GM19372 (cell line): Measurements from ENCODE around the gene BTN2A1.
A peak's percentile ranks its signal among the peaks of the same experiment; 100 is the strongest.

Source experiments
- ATAC-seq: cut with Tn5 transposase; IDR thresholded peaks from one replicate; pipeline ENCODE4 v1.9.1; 2021; ENCODE audit warnings: mild to moderate bottlenecking, low read depth, moderate library complexity; ENCODE audit not compliant: unreplicated experiment

Gene BTN2A1

DNA sequence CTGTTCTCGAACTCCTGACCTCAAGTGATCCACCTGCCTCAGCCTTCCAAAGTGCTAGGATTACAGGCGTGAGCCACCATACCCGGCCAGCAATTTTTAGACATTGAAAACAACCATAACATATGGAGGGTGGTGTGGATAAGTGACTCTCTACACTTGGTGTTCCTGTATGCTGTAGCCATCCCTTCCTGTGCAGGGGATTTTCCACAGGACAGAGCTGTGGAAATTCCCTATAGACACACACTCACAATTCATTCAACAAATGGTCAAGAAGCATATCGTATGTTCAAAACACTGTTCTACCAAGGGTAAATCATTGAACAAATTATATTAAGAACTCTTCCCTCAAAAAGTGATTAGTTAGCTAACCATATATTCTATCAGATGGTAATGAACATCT is 6.3 kb downstream of the BTN2A1 start:
- ATAC-seq = no peak

DNA sequence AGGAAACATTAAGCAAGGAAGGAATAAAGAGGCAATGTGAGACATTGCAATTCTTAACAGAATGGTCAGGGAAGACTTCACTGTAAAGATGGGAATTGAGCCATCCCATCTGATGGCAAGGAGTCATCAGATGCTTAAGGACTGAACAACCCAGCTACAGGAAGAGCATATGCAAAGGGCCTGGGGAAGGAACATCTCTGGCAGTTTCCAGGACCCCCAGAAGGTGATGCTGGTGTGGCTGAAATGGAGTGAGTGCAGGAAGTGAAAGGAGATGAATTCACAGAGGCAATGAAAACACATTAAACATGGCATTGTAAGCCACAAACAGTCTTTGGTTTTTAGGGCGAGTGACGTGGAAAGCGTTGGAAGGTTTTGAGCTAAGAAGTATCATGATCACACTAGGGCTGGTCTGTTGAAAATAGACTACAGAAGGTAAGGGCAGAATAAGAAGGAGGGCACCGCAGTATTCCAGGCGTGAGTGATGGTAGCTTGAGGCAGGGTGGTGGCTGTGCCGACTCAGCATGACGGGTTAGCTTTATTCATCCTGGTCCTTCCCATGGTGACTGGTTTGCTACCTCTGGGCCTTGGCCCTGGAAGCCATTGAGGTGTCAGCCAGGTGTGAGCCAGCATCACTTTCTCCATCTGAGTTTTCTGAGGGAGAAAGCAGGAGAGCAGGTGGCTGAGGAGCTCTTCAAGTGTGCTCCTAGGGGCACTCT is 6.8 kb downstream of the BTN2A1 start:
- no peak for ATAC-seq

DNA sequence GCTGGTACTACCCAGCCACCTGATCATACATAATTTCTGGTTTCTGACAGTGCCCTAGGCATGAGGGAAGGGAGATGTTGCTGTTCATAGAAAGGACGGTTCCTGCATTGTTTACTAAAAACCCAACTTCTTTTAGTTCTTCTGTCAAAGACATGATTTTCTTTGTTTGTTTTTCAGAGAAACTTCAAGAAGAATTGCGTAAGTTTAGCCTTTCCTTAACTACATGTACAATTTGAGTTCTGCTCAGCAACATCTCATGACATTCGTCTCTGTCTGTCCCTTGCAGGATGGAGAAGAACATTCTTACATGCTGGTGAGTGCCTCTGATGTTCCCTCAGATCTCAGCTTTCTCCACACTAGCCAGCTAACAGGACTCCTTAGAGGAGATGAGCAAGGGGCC is 8.0 kb downstream of the BTN2A1 start:
- no peak for ATAC-seq

DNA sequence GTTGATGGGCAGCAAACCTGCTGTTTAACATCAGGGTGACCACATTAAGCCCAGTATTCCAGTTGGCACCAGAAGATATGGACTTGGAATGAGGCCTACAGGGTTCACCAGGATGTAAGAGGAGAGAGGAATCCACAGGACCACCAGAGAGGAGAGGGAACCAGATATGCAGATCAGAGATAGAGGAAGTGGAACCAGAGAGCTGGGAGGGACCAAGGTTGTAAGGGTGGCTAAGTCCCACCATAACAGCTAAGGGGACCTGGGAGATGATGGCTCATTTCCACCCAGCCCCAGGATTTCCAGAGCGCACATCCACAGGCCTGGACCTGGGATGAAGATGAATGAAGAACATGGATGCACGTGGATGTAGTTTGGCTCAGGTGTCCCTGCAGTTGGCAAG is 11.1 kb downstream of the BTN2A1 start:
- ATAC-seq = no peak

DNA sequence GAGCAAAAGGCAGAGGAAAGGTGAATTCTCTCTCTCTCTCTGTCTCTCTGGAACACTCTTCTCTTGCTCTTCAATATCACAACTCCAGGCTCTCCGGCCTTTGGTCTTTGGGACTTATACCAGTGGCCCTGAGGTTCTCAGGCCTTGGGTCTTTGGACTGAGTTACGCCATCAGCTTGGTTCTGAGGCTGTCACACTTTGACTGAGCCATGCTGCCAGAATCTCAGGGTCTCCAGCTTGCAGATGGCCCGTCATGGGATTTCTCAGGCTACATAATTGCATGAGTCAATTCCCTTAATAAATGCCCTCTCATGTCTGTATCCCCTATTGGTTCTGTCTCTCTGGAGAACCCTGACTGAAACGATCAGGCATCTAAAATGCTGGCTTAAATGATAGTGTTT is 12.9 kb downstream of the BTN2A1 start:
- no peak for ATAC-seq

DNA sequence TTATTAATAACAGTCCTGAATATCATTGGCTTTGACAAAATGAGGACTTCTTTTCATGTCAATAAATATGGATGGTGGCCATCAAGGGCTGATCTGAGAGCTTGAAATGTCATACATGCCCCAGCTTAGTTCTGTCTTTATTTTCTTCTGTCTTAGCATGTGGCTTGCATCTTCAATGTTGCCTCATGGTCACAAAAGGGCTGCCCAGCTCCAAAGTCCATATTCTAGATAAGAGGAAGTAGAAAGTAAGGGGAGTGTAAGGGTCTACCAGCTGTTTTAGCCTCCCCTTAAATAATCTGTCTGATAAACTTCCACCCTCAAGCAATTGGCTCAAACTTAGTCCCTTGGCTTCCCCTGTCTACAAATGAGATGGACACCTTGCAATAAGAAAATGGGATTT is 14.2 kb downstream of the BTN2A1 start:
- no peak for ATAC-seq

DNA sequence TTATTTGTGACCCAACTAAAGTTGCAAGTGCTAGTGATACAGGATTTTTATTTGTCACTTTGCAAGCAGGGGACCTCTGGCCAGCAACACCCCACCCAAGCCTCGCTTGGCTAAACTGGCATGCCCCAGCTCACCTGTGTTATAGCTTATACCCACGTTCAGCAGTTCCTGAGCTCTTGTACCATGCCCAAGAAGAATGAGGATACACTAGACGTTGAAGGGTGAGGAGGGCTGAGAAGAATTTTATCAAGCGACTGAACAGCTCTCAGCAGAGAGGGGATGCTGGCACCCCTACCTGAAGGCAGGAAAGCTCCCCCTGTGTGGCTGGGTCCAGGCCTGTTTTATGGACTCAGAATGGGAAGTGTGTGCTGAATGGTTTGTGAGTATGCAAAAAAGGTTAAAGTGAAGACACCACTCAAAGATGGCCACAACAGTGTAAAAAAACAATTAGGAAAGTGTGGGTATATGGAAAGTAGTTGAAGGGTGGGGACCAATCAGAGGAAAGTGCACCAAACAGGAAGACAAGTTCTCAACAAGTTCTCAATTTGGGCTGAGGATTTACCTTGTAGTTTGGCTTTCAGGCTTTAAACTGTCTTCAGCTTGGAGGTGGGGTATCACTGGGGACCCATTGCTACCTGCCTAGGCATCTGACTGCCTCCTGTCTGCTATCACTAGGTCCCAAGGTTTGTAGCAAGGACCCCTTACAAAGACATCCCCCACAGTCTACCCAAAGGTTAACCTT is 15.0 kb downstream of the BTN2A1 start:
- no peak for ATAC-seq

DNA sequence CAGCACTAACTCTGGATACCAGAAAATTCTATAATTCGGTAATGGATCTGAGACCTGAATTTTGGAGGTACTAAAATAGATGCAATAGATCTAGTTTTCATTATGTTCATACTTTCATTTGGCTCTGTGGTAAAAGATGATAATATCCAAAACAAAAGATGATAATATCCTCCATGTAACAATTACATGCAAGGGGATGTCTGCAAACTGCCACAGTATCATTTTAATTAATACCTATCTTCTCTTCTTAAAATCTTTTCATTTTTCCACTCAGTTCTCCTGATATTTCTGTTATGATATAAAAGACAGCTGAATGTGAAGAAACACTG is 15.6 kb downstream of the BTN2A1 start:
- no peak for ATAC-seq

DNA sequence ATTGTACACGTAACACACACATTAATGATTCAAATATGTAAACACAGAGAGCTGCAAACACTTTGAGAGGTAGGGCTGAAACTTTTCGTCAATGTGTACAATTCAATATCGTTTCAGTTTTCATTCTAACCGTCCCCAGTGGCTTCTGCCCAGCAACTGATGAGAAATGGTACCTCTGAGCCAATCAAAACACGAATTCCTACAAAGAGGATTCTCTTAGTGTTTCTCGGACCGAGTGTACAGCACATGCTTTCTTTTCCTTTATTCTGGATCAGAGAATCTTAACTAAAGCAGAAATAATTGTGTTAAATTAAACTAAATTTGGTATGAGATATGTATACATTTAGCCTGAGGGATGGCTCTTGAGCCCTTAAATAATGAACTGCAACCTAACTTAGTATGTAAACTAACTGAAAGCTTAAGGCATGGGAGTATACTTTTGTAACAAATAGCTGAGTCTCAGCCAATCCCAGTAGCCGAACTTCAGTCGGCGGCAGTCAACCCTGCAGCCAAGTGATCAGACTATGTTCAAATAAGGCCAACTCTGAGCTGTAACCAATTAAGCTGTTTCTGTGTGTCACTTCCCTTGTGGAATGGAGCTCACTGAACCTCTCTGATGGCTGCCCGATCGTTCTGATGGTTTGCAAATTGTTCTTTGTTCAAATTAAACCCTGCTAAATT is 16.1 kb downstream of the BTN2A1 start:
- peak; percentile 83 for ATAC-seq

DNA sequence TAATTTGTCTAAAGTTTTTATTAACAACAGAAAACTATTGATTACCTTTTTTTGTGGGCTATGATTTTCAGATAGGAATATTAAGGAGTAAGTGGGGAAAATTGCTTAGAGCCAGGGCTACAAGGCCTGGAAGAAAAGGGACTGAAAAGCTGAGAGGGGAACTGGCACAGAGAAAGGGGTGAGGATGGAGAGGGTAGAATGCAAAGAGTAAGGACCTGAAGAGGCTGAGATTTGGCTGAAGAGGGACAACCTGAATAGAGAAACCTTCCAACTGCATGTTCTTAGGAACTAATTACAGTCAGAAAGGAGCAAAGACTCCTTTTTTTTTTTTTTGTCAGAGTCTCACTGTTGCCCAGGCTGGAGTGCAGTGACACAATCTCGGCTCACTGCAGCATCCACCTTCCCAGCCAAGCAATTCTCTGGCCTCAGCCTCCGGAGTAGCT is 16.7 kb downstream of the BTN2A1 start:
- ATAC-seq = no peak

DNA sequence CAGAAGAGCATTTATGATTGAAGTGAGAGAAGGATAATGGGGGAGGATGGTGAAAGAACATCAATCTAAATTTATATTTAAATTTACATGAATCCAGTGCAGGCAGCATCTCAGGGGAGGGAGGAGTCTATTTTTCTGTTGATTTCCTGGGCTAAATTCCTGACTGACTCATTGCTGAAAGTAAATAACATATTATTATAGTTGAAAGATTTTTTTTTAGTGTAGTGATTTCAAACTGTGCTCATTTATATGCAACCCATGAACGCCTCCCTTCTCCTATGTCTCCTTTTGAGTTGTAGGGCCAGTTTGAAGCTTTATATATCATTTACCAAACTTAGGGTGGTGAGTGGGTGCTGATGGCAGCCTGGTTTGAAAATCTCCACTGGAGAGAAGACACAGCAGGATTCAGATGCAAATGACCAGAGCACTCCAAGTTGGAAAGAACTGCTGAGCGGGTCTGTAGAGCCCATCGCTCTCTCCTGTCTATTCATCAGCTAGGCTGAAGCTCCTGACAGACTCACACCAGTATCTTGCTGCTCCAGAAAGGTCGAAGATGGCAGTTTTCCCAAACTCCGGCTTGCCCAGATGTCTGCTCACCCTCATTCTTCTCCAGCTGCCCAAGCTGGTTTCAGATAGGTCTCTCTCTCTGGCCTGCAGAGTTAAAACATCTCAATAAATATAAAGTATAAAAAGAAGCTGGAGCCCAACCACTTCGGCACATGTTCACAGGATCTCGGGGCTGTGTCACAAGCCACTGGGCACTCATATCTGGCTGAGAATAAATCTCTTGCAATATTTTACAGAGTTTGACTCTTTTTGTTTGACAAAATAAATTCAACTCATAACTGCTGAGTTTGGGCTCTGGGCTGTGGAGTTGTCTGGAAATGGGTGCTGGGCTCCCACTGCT is 18.3 kb downstream of the BTN2A1 start:
- ATAC-seq = no peak

DNA sequence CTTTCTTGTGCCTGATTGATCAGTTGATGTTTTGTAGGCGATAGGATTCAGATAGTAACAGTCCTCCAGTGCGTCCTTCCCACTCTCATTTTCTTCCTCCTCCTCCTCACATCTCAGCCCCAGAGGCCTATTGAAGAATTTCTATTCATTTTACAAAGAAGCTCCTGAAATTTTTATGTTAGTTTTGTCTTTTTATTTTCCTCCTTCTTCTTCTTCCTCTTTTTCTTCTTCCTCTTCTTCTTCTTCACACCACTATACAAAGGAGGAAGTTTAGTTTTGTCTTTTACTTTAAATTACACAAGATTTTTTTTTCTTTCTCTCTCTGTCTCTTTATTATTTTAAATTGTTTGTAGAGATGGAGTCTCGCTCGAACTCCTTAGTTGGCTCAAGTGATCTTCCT is 19.1 kb downstream of the BTN2A1 start:
- no peak for ATAC-seq

DNA sequence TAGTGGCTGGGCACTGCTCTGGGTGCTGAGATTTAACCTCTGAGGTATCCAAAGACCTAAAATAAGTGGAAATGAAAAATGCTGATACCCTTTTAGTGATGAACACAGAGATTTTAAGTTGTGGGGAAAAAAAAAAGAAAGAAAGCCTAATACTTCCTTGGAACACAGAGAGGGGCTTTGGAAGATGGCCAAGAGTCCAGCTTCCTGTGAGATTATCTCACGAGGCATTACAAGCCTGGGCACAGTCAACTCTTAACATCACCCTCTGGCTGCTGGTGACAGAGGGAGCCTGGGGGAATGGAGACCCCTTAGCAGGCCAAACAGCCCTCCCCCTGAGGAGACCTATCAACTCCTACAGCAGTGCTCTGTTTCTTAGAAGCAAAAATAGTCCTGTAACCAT is 19.7 kb downstream of the BTN2A1 start:
- ATAC-seq = no peak

DNA sequence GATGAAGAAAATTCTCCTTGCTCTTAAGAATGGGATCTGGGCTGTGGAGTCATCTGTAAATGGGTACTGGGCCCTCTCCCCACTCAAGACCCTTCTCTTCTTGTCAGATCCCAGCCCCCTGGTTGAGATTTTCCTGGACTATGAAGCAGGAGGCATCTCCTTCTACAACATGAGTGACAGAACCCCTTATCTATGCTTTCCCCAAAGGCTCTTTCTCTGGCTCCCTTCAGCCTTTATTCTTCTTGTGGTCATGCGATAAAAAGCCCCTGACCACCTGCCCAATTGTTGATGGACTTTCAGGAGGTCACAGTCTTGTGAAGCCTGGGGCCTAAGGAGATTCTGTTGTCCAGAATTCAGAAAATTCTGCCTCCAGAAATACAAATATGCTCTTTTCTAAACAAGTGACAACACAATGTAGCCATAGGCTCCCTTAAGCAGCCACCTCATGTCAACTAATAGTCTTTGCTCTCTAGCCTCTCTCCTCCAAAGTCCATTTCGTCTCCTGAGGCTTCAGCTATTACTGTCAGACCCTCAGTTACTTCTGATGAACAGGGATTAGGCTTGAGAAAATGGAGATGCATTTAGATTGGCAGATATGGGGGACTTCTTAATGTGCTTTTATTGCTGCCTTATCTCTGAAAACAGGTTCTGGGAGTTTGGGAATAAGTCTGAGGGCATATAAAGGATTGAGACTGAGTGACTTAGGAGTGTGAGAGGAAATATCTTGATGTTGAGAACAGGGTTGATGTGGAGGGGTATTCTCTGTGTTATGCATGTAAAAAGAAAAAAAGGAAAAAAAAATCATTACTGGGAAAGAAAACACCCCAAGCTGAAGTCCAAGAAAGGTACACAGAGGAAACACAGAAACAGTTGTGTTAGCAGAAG is 20.6 kb downstream of the BTN2A1 start:
- no peak for ATAC-seq

DNA sequence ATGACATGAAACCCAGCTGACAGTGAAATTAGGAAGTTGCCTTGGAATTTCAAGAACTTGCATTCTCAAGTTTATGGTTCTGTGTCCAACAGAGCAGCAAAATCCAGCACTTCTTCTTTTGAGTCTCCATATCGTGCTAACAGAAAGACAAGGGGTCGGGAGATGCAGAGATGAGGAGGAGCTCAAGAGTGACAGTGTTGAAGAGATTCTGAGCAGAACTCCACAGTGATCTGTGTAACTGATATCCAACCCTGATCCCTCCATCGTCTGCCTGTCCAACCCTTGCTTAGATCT is 21.2 kb downstream of the BTN2A1 start:
- no peak for ATAC-seq

DNA sequence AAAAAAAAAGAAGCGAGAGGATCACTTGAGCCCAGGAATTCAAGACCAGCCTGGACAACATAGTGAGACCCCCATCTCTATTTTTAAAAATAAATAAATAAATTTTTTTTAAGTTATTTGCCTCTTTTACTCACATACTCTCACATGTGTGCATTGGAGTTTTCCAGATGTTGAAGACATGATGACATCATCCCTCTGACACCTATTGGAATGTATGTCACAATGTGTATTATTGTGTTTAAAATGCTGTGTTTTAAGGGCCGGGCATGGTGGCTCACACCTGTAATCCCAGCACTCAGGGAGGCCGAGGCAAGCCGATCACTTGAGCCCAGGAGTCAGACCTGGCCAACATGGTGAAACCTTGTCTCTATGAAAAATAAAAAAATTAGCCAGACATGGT is 24.6 kb downstream of the BTN2A1 start:
- ATAC-seq = no peak

DNA sequence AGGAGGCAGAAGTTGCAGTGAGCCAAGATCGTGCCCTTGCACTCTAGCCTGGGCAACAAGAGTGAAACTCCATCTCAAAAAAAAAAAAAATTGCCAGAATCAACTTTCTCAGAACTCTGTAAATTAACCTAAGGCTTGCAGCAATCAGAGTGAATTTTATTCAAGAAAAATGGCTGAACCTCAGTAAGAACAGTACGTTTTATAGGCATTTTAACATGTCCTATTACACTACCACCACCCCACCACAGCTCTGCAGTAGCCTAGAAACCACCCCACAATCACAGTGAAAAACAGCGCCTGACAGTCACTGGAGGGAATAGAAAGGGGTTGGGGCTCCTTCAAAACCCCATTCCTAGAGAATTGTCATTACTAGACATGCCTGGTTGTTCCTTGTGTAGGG is 26.0 kb downstream of the BTN2A1 start:
- no peak for ATAC-seq

DNA sequence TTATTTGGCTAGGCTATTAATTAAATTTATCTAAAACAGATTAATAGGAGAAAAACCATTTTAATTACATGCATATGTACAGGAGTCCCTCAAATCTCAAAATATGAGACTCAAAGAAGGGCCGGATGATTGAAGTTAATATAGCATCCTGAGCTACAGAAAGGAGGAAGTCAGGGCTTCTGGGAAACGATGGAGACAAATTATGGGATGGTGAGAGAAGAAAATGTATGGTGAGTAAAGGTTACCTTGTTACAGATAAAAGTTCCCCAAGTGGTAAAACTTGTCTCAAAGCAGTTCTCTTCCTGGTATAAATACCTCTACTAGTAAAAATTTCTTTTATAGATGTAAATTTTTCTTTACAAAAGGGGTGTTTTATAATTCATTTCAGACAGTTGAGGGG is 26.4 kb downstream of the BTN2A1 start:
- no peak for ATAC-seq

DNA sequence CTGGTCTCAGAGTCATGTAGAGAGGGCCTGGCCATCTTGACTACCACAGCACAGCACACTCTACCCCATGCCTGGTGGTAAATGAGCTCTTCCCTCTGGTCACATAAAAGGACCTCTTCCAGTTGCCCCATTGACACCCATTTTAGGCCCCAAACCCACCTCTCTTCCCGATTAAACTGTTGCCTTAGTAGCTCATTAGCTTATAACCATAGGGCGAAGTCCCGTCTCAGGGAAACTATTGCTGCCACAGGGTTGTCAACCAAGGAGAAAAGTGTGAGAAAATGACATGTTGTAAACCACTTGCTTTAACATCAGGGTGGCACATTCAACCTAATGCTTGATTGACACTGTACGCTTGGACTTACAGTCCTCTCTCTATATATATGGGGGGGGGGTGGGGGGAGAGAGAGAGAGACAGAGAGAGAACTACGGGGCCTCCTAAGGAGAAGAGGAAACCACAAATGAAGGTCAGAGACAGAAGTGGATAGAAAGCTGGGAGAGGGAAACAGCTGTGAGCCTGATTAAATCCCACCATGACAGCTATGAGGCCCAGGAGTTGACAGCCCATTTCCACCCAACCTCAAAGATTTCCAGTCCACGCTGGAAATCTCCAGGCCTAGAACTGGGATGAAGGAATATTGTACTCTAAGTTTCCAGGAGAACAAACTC is 27.5 kb downstream of the BTN2A1 start:
- ATAC-seq = no peak

DNA sequence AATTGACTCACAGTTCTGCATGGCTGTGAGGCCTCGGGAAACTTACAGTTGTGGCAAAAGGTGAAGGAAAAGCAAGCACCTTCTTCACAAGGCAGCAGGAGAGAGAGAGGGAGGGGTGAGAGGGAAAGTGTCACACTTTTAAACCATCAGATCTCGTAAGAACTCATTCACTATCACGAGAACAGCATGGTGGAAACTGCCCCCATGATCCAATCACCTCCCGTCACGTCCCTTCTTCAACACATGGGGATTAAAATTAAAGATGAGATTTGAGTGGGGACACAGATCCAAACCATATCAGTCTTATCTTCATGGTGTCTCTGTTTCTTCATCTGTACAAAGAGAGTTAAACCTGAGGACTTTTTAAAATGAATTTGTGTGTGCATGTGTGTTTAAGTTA is 28.6 kb downstream of the BTN2A1 start:
- ATAC-seq = no peak
